Stimulated activated CD4-positive, alpha-beta T cell treated with anti-CD3 and anti-CD28 coated beads, Interleukin-2, amount 100 ng/mL, for 24 hours (primary cell): ENCODE measurements around the gene OR1J1.

Experiments used
- DNase-seq, 2 donors: peaks; one replicate each; pipeline ENCODE4 v3.0.0-alpha.2; 2020

Gene OR1J1

GRCh38 chr9:122444041-122444733 lies 33.5 kb downstream of the OR1J1 start:
- DNase-seq: no peak

GRCh38 chr9:122442568-122442967 lies 35.2 kb downstream of the OR1J1 start:
- DNase-seq: no peak
